Measurements from ENCODE around the gene RBM18.
A peak's percentile ranks its signal among the peaks of the same experiment; 100 is the strongest.

Gene RBM18

GRCh38 chr9:122216798-122217418 is 47.7 kb downstream of the RBM18 start:
- H3K9ac ChIP-seq (ENCODE audit: insufficient read length, low read depth), result no peak overlapping the region
- H3K9me3 ChIP-seq (ENCODE audit: insufficient read depth, low read length), result peaks cover 5% of the 10 kb centered on the region; the same call in 1 of the 2 replicates
- no peaks in the 10 kb centered on the region for H3K36me3 ChIP-seq (ENCODE audit: insufficient read depth, insufficient read length, low read length)
- H3K27me3 ChIP-seq (ENCODE audit: insufficient read depth, insufficient read length), result peaks cover 97% of the 10 kb centered on the region
- no peak overlapping the region for H3K4me3 ChIP-seq (ENCODE audit: insufficient read length, low read depth)
- DNase-seq (ENCODE audit: low read depth, low spot score), result no peak
- peaks cover 18% of the 10 kb centered on the region for H3K4me1 ChIP-seq (ENCODE audit: insufficient read depth, insufficient read length)
- TF ChIP-seq YY1 (IDR thresholded peaks at IDR 0.05; ENCODE audit: insufficient read depth, insufficient read length), result no peak
- no peak for TF ChIP-seq ZNF274 (IDR thresholded peaks at IDR 0.05; ENCODE audit: low read depth, low read length)
- TF ChIP-seq SUZ12 (IDR thresholded peaks at IDR 0.05; ENCODE audit: extremely low read depth, insufficient read depth, insufficient read length), result no peak

- Histone ChIP-seq H3K27me3 (ENCODE audit: insufficient read depth, insufficient read length) (peaks cover 97% of the 10 kb centered on the region), H3K36me3 (ENCODE audit: insufficient read depth, insufficient read length, low read length) (no peaks in the 10 kb centered on the region), H3K9me3 (ENCODE audit: insufficient read depth, low read length) (peaks cover 5% of the 10 kb centered on the region; the same call in 1 of the 2 replicates), H3K4me3 (ENCODE audit: insufficient read length, low read depth) (no peak overlapping the region), H3K9ac (ENCODE audit: insufficient read length, low read depth) (no peak overlapping the region), H3K4me1 (ENCODE audit: insufficient read depth, insufficient read length) (peaks cover 13% of the 10 kb centered on the region)
- no peak for DNase-seq (ENCODE audit: low read depth, low spot score)
- no peak for TF ChIP-seq ZNF274 (IDR thresholded peaks at IDR 0.05; ENCODE audit: low read depth, low read length)
Measured at GRCh38 chr9:122216138-122216797, 48.4 kb downstream of the RBM18 start.

GRCh38 chr9:122215663-122216062 is 49.0 kb downstream of the RBM18 start:
- peaks cover 91% of the 10 kb centered on the region for H3K27me3 ChIP-seq (ENCODE audit: insufficient read depth, insufficient read length)
- no peak overlapping the region for H3K4me3 ChIP-seq (ENCODE audit: insufficient read length, low read depth)
- H3K36me3 ChIP-seq (ENCODE audit: insufficient read depth, insufficient read length, low read length), result no peaks in the 10 kb centered on the region
- TF ChIP-seq ZNF274 (IDR thresholded peaks at IDR 0.05; ENCODE audit: low read depth, low read length) (no peak), YY1 (IDR thresholded peaks at IDR 0.05; ENCODE audit: insufficient read depth, insufficient read length) (no peak), SUZ12 (IDR thresholded peaks at IDR 0.05; ENCODE audit: extremely low read depth, insufficient read depth, insufficient read length) (no peak)
- H3K9ac ChIP-seq (ENCODE audit: insufficient read length, low read depth), result no peak overlapping the region
- peaks cover 5% of the 10 kb centered on the region; the same call in 1 of the 2 replicates for H3K9me3 ChIP-seq (ENCODE audit: insufficient read depth, low read length)
- no peak for DNase-seq (ENCODE audit: low read depth, low spot score)
- H3K4me1 ChIP-seq (ENCODE audit: insufficient read depth, insufficient read length), result peaks cover 12% of the 10 kb centered on the region

GRCh38 chr9:122214507-122214906 is 50.1 kb downstream of the RBM18 start:
- Histone ChIP-seq H3K4me3 (ENCODE audit: insufficient read length, low read depth) (peak overlapping the region; percentile 36), H3K27me3 (ENCODE audit: insufficient read depth, insufficient read length) (peaks cover 79% of the 10 kb centered on the region)
- TF ChIP-seq SUZ12 (IDR thresholded peaks at IDR 0.05; ENCODE audit: extremely low read depth, insufficient read depth, insufficient read length), result no peak
- TF ChIP-seq ZNF274 (IDR thresholded peaks at IDR 0.05; ENCODE audit: low read depth, low read length), result no peak
- no peak for TF ChIP-seq YY1 (IDR thresholded peaks at IDR 0.05; ENCODE audit: insufficient read depth, insufficient read length)

DNA sequence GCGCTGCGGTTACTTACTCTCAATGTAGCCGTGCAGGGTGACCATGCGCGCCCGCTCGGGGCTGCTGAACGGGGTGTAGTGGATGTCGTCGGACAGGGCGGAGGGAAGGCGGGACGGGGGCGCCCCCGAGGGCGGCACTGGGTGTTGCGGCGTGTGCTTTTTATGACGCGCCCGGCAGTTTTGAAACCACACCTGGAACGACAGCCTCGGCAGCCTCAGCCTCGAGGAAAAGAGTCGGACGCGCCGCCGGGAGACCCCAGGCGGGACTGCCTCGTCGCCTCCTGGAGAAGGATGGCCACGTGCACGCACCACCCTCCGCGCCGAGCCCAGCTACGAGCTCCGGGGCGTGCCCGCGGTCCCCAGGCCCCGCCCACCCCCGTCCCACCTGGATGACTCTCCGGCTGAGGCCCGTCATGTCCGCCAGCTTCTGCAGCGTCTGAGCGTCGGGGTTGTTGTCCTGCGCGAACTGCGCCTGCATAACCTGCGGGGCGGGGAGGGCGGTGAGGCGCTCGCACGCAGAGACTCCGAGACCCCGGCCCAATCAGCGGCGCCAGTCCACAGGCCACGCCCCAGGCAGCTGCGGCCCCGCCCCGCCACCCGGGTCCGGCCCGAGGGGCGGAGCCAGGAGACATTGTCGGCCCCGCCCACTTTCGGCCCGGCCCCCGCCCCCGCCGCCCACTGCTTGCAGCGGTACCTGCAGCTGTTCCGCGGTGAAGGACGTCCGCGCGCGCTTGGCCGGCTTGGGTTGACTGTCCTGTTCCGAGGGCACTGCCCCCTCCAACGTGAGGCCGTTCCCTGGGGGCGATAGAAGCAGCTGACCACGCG is 50.8 kb downstream of the RBM18 start:
- H3K36me3 ChIP-seq (ENCODE audit: insufficient read depth, insufficient read length, low read length), result no peaks in the 10 kb centered on the region
- peak overlapping the region; percentile 44 for H3K4me3 ChIP-seq (ENCODE audit: insufficient read length, low read depth)
- H3K27me3 ChIP-seq (ENCODE audit: insufficient read depth, insufficient read length), result peaks cover 72% of the 10 kb centered on the region
- H3K9ac ChIP-seq (ENCODE audit: insufficient read length, low read depth), result peak overlapping the region; percentile 58
- H3K4me1 ChIP-seq (ENCODE audit: insufficient read depth, insufficient read length), result peaks cover 6% of the 10 kb centered on the region
- H3K9me3 ChIP-seq (ENCODE audit: insufficient read depth, low read length), result peaks cover 5% of the 10 kb centered on the region; the same call in 1 of the 2 replicates
- no peak for TF ChIP-seq ZNF274 (IDR thresholded peaks at IDR 0.05; ENCODE audit: low read depth, low read length)
- TF ChIP-seq SUZ12 (IDR thresholded peaks at IDR 0.05; ENCODE audit: extremely low read depth, insufficient read depth, insufficient read length), result no peak
- TF ChIP-seq YY1 (IDR thresholded peaks at IDR 0.05; ENCODE audit: insufficient read depth, insufficient read length), result no peak
- peak; percentile 83 for DNase-seq (ENCODE audit: low read depth, low spot score)

More at GRCh38 chr9:122214507-122214906, 50.1 kb downstream of the RBM18 start:
- Histone ChIP-seq H3K9me3 (ENCODE audit: insufficient read depth, low read length) (peaks cover 5% of the 10 kb centered on the region; the same call in 1 of the 2 replicates), H3K4me1 (ENCODE audit: insufficient read depth, insufficient read length) (peaks cover 6% of the 10 kb centered on the region), H3K36me3 (ENCODE audit: insufficient read depth, insufficient read length, low read length) (no peaks in the 10 kb centered on the region), H3K9ac (ENCODE audit: insufficient read length, low read depth) (peak overlapping the region; percentile 58)
- no peak for DNase-seq (ENCODE audit: low read depth, low spot score)

GRCh38 chr9:122213102-122213588 is 51.5 kb downstream of the RBM18 start:
- H3K4me1 ChIP-seq (ENCODE audit: insufficient read depth, insufficient read length), result peaks cover 6% of the 10 kb centered on the region
- H3K9ac ChIP-seq (ENCODE audit: insufficient read length, low read depth), result peak overlapping the region; percentile 24
- H3K36me3 ChIP-seq (ENCODE audit: insufficient read depth, insufficient read length, low read length), result no peaks in the 10 kb centered on the region
- H3K9me3 ChIP-seq (ENCODE audit: insufficient read depth, low read length), result peaks cover 5% of the 10 kb centered on the region; the same call in 1 of the 2 replicates
- H3K27me3 ChIP-seq (ENCODE audit: insufficient read depth, insufficient read length), result peaks cover 66% of the 10 kb centered on the region
- no peak for DNase-seq (ENCODE audit: low read depth, low spot score)
- peak overlapping the region; percentile 44 for H3K4me3 ChIP-seq (ENCODE audit: insufficient read length, low read depth)
- TF ChIP-seq SUZ12 (IDR thresholded peaks at IDR 0.05; ENCODE audit: extremely low read depth, insufficient read depth, insufficient read length) (no peak), YY1 (IDR thresholded peaks at IDR 0.05; ENCODE audit: insufficient read depth, insufficient read length) (no peak), ZNF274 (IDR thresholded peaks at IDR 0.05; ENCODE audit: low read depth, low read length) (no peak)
